Measurements from ENCODE around the gene FILIP1L.

DNA sequence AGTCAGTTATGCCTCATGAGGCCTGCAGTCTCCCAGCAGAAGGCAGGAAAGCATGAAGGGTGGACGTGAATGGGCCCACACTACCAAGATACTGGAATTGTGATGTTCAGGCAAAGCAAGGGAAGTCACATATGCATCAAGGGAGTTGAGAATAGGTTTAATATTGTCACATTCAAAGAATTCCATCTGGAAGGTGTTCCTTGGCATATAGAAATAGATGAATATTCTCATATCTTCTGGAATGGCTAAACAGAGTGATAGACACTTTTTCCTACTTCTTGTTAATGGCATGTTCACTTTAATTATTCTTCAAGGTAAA lies 193.0 kb downstream of the FILIP1L start:
- TF ChIP-seq POLR2A (IDR thresholded peaks at IDR 0.05) (no peak), CTCF (IDR thresholded peaks at IDR 0.05) (no peak), POLR2AphosphoS5 (IDR thresholded peaks at IDR 0.05; ENCODE audit: insufficient read depth in 1 of 2, low read depth in 1 of 2) (no peak)

Data from vagina (tissue), 2 donors.